Natural killer cell (primary cell): Measurements from ENCODE around the gene MLPH. TPM values are rescaled to one million over a fixed set of nuclear protein-coding genes. Genes with fewer than 3 reads are reported as not detected.

Experiments used
- ATAC-seq, 3 donors: fragments of 150-1000 bp in 2 of 3; fragments of 200-7000 bp in 1 of 3; cut with Tn5 transposase; 1 replicate in 1 of 3; 2 replicates in 2 of 3; pipeline ENCODE4 v1.10.0; 2021; ENCODE audit warnings: mild to moderate bottlenecking in 2 of 3, moderate library complexity in 2 of 3
- DNase-seq, 2 donors: peaks; one replicate each; pipeline versions ENCODE4 v3.0.0 to v3.0.0-alpha.2; 2013 to 2021; ENCODE audit warnings: mixed read lengths in 1 of 2
- H3K27ac ChIP-seq: one replicate; pipeline ENCODE4 v1.5.1; 2013; ENCODE audit warnings: mild to moderate bottlenecking, low read length
- H3K27me3 ChIP-seq: one replicate; pipeline ENCODE4 v1.6.1; 2013; ENCODE audit warnings: low read length; ENCODE audit not compliant: control insufficient read depth, insufficient read depth
- H3K36me3 ChIP-seq: one replicate; pipeline ENCODE4 v1.6.1; 2013; ENCODE audit warnings: low read length; ENCODE audit not compliant: control insufficient read depth, insufficient read depth
- H3K4me1 ChIP-seq: one replicate; pipeline ENCODE4 v1.6.1; 2013; ENCODE audit warnings: low read length; ENCODE audit not compliant: control insufficient read depth, insufficient read depth
- H3K4me3 ChIP-seq: one replicate; pipeline ENCODE4 v1.5.1; 2013; ENCODE audit warnings: low read length
- H3K9me3 ChIP-seq: one replicate; pipeline ENCODE4 v1.6.1; 2013; ENCODE audit warnings: low read length; ENCODE audit not compliant: control insufficient read depth, insufficient read depth
- H3K27ac Mint-ChIP-seq, 2 donors: one replicate each; pipeline ENCODE4 v1.8.0; 2022; ENCODE audit warnings: mild to moderate bottlenecking in 2 of 2, mixed read lengths in 2 of 2, moderate library complexity in 1 of 2
- H3K27me3 Mint-ChIP-seq, 2 donors: one replicate each; pipeline ENCODE4 v1.8.0; 2022; ENCODE audit warnings: low read depth in 2 of 2, mixed read lengths in 2 of 2
- H3K36me3 Mint-ChIP-seq: one replicate; pipeline ENCODE4 v1.8.0; 2022; ENCODE audit warnings: mixed read lengths
- H3K4me1 Mint-ChIP-seq, 2 donors: one replicate each; pipeline ENCODE4 v1.8.0; 2022; ENCODE audit warnings: mixed read lengths in 2 of 2
- H3K4me3 Mint-ChIP-seq: one replicate; pipeline ENCODE4 v1.8.0; 2022; ENCODE audit warnings: mild to moderate bottlenecking, moderate library complexity, mixed read lengths
- H3K9me3 Mint-ChIP-seq, 2 donors: one replicate each; pipeline ENCODE4 v1.8.0; 2022; ENCODE audit warnings: mixed read lengths in 2 of 2
- CTCF ChIP-seq: fragments of 200-600 bp; IDR thresholded peaks from one replicate; pipeline ENCODE4 v1.8.0; 2022; ENCODE audit warnings: antibody characterized with exemption
- WGBS: methylation state at CpG from one replicate; pipeline ENCODE4 v1.1.7; 2013; ENCODE audit warnings: missing lambda C conversion rate; ENCODE audit not compliant: insufficient coverage; 5-methylcytosine and 5-hydroxymethylcytosine counted together
- intact Hi-C: fragments of 100-400 bp; cut with micrococcal nuclease; formaldehyde crosslinking; loops from one replicate; pipeline ENCODE4 v1.14.2; 2022
- total RNA-seq, 4 donors: library from RNA; stranded (reverse); fragments of 120-200 nt in 1 of 4; gene quantifications; one replicate each; pipeline versions ENCODE4 v1.2.3 to v1.2.4, GENCODE V29; 2013 to 2022

MLPH gene
- total RNA-seq, 3 donors from 2014 or later (not counting 1 experiment from before 2014, with no cell fraction given), result not detected

- peaks cover 17% of the 10 kb centered on the region for H3K27me3 ChIP-seq
- no peak overlapping the region for H3K27ac ChIP-seq
- WGBS, result 42% methylated on average over 4 of the region's 6 CpGs
- no peak for TF ChIP-seq CTCF
- no peaks in the 10 kb centered on the region for H3K36me3 ChIP-seq
- DNase-seq (no peak), ATAC-seq (no peak)
- H3K9me3 ChIP-seq, result no peaks in the 10 kb centered on the region
- no peaks in the 10 kb centered on the region for H3K4me1 ChIP-seq
- H3K4me3 ChIP-seq, result no peak overlapping the region
- Mint-ChIP-seq H3K4me3 (no peak overlapping the region), H3K4me1 (no peaks in the 10 kb centered on the region), H3K9me3 (no peaks in the 10 kb centered on the region), H3K27me3 (peaks cover 50 to 61% of the 10 kb centered on the region in 2 donors), H3K36me3 (no peaks in the 10 kb centered on the region), H3K27ac (no peak overlapping the region)
- intact Hi-C loops, result no loop called here
Observed at GRCh38 chr2:237482485-237482884, 4.6 kb upstream of the MLPH start.

- H3K36me3 Mint-ChIP-seq, result no peaks in the 10 kb centered on the region
- Histone ChIP-seq H3K9me3 (no peaks in the 10 kb centered on the region), H3K27me3 (peaks cover 20% of the 10 kb centered on the region), H3K27ac (no peak overlapping the region), H3K4me3 (no peak overlapping the region), H3K36me3 (no peaks in the 10 kb centered on the region), H3K4me1 (no peaks in the 10 kb centered on the region)
- peaks cover 48 to 57% of the 10 kb centered on the region in 2 donors for H3K27me3 Mint-ChIP-seq
- no peak for ATAC-seq
- no peak overlapping the region for H3K4me3 Mint-ChIP-seq
- no peaks in the 10 kb centered on the region for H3K4me1 Mint-ChIP-seq
- H3K9me3 Mint-ChIP-seq, result no peaks in the 10 kb centered on the region
- TF ChIP-seq CTCF, result no peak
- intact Hi-C loops, result no loop called here
- WGBS, result 48% methylated on average over 5 of the region's 9 CpGs
- H3K27ac Mint-ChIP-seq, result no peak overlapping the region
- no peak for DNase-seq
Observed at GRCh38 chr2:237483018-237483731, 3.9 kb upstream of the MLPH start.

- Histone ChIP-seq H3K36me3 (no peaks in the 10 kb centered on the region), H3K27ac (no peak overlapping the region), H3K4me1 (no peaks in the 10 kb centered on the region), H3K4me3 (no peak overlapping the region), H3K27me3 (peaks cover 20% of the 10 kb centered on the region), H3K9me3 (no peaks in the 10 kb centered on the region)
- Mint-ChIP-seq H3K36me3 (no peaks in the 10 kb centered on the region), H3K9me3 (no peaks in the 10 kb centered on the region), H3K27ac (no peak overlapping the region), H3K4me1 (no peaks in the 10 kb centered on the region), H3K27me3 (peaks cover 43 to 70% of the 10 kb centered on the region in 2 donors), H3K4me3 (no peak overlapping the region)
- no peak for DNase-seq
- TF ChIP-seq CTCF, result no peak
- no CpG with 5 or more reads among the region's 1 CpG for WGBS
- no peak for ATAC-seq
- intact Hi-C loops, result no loop called here
Observed at GRCh38 chr2:237485304-237485703, 1.7 kb upstream of the MLPH start.

GRCh38 chr2:237485844-237486243, 1.2 kb upstream of the MLPH start:
- no peaks in the 10 kb centered on the region for H3K9me3 Mint-ChIP-seq
- no peak overlapping the region for H3K4me3 Mint-ChIP-seq
- Histone ChIP-seq H3K27ac (no peak overlapping the region), H3K27me3 (peaks cover 20% of the 10 kb centered on the region), H3K9me3 (no peaks in the 10 kb centered on the region), H3K4me3 (no peak overlapping the region), H3K4me1 (no peaks in the 10 kb centered on the region), H3K36me3 (no peaks in the 10 kb centered on the region)
- no peak for TF ChIP-seq CTCF
- H3K27me3 Mint-ChIP-seq, result peaks cover 40 to 75% of the 10 kb centered on the region in 2 donors
- ATAC-seq, result no peak
- DNase-seq, result no peak
- intact Hi-C loops, result no loop called here
- no peak overlapping the region for H3K27ac Mint-ChIP-seq
- no peaks in the 10 kb centered on the region for H3K36me3 Mint-ChIP-seq
- no peaks in the 10 kb centered on the region for H3K4me1 Mint-ChIP-seq
